GM18499 (cell line): ENCODE results near the gene NABP2.
"Not testable (repeated sequence)": the region's sequence is repeated elsewhere in the genome, so short reads cannot be mapped to it uniquely, and the experiment has no call there.

Source experiments
- ATAC-seq: cut with Tn5 transposase; IDR thresholded peaks from one replicate; pipeline ENCODE4 v1.9.1; 2021; ENCODE audit warnings: moderate number of reproducible peaks; ENCODE audit not compliant: insufficient read depth, unreplicated experiment

Gene NABP2

DNA sequence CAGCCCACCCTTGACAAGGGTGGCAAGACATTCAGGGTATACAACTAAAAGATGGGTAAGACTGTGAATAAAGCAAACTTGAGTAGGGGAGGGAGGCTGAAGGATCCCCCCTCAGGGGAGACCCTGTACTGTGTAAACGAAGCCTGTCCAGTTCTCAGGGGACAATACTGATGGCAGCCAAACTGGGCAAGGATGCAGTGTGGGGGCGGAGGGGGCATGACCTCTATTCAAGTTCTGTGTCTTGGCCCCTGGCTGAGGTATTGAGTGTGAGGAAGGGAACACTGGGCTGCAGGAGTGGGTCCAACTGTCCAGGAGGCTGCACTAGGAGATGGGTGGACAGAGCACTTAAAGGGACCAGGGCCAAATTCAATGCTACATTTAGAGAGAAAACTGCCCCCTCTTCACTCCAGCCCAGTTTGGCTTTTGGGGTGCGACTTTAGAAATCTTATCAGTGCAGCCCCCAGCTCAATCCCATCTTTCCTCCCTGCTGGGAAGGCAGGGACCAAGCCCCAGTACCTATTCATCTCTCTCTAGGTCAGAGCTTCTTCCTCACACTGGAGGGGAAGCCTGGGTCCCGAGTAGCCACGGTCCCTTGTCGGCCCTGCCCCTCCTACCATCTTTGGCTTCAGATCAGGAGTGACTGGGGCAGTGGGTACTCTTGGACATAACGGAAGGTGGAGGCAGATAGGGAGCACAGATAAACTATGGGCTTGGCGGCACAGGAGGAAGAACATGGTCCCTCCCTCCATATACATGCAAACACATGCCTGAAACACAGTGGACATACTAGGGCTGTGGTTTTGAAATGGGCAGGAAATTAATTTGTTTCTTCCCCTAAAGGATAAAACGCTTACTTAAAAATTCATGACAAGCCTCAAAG lies 17.5 kb downstream of the NABP2 start:
- ATAC-seq = no peak

DNA sequence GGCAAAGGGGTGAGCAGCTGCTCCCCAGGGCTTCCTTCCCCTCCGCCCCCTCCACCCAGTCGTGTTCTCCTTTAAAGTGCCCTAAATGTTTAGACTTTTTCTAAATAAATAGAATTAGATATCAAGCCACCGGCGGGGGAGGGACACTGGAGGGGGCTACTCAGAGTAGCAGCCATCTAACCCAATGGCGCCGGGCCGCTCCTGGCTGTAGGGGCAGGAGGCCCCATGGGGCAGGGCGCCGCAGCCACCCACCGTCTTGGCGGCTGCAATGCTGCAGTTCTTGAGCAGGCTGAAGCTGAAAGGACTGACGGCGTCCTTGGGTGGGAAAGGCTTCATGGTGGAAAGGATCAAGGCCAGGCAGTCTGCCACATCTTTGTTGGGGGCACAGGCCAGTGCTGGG lies 18.8 kb downstream of the NABP2 start:
- no peak for ATAC-seq

DNA sequence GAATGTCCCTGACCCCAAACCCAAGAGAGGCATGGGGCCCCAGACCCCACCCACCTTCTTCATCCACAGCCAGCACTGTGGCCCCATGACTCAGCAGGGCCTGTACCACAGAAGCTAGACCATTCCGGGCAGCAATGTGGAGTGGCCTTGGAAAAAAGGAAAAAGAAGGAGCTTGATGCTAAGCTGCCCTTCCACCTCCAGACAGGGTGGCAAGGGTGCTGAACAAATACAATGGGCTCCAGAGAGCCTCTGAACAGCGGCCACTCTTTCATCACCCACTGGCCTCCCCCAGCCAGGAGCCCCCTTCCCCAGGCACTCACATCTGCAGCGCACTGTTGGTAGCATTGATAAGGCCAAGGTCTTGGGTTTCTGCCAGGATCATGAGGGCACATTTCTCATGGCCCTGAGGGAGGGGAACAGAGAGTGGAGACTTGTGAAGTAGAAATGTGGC lies 19.6 kb downstream of the NABP2 start:
- ATAC-seq = no peak

DNA sequence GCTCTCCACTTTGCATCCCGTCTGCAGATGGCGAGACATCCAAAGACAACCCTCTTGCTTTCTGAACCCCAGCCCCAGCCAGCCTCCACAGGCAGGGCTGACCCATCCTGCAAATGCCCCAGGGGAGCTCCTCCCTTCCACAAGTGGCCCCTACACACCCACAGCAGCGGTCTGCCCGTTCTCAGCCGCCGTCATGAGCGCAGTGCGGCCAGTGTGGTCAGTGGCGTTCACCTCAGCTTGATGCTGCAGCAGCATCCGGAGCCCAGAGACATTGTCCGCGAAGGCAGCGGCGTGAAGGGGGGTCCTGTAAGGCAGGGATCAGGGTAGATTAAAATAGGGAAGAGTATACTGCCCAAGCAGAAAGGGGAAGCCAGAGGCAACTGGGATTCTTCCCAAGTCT lies 20.4 kb downstream of the NABP2 start:
- no peak for ATAC-seq

DNA sequence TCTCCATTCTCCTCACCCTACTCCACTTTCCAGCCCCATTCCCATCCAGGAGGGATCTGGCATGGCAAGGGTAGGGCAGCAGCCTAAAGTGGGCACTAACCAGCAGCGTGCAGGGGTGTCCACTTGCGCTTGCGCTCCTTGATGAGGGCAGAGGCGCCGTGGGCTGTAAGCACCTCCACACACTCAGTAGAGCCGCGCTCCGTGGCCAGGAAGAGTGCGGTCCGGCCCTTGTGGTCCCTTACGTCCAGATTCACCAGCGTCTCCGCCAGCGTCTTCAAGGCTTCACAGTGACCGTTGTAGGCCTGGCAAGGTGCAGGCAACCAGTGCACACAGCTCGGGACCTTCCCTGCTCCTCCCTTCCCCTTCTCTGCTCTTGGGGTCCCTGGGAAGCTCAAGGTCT lies 23.8 kb downstream of the NABP2 start:
- no peak for ATAC-seq

DNA sequence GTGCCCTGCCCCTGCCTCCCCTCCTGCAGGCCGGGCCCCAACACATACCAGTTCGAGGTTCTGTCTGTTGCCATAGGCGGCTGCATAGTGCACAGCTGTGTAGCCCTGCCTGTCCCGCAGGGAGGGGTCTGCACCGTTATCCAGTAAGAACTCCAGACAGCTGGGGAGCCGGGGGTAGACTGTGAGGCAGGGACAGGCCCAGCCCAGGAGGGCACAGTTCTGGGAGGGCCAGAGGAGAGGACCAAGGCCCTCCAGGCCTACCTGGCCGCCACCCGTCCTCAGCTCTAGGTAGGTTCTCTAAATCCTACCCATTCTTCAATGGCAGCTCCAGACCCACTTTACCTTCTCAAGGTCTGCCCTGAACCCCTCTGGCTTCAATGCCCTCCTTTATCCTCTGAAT lies 24.6 kb downstream of the NABP2 start:
- ATAC-seq = no peak

DNA sequence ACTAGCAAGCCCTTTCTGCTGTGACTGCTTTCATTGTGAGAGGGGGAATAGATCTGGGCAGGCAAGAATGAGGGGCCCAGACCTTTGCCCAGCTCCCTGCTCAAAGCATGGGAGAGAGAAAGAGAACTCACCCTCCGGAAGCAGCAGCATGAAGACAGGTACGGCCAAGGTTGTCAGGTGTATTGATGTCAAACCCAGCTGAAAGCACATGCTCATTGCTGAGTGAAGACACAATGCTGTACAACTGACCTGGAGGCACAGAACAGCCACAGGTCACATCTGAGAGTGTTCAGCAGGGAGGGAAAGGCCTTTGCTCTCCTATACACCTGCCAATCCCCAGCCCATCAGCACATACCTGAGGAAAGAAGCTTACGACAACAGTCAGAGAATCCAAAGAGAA lies 28.5 kb downstream of the NABP2 start:
- no peak for ATAC-seq

DNA sequence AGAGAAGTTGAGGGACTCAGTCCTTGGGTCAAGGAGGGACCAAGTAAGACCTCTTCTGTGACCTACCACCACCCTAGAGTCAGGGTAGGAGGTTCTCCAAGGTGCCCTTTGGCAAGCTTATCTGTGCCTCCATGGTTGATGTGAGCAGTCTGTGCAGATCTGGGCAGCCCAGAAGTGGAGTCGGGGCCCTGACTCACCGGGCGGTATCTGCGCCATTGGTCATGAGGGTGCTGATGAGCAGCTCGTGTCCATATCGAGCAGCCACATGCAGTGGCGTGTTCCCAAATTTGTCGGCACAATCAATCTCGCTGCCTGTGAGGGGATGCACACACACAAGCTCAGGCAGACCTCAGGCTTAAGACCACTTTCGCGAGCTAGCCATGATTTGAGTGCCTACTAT lies 28.9 kb downstream of the NABP2 start:
- ATAC-seq = no peak

DNA sequence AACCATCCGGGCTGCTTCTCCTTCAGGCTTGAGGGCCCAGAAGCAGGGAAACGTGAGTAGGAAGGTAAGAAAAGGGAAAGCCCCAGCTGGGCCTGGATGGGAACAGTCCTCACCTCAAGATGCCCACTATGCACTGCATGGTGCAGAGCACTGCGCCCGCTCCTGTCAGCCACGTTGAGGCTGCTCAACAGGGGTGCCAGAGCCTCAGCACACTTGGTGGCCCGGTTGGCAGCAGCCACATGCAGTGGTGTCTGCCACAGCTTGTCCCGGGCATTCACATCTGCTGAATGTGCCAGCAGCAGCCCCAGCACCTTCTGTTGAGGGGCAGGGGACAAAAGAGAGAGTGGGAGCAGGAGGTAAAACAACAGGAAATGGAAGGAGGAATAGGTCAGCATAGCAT lies 31.5 kb downstream of the NABP2 start:
- ATAC-seq = no peak

DNA sequence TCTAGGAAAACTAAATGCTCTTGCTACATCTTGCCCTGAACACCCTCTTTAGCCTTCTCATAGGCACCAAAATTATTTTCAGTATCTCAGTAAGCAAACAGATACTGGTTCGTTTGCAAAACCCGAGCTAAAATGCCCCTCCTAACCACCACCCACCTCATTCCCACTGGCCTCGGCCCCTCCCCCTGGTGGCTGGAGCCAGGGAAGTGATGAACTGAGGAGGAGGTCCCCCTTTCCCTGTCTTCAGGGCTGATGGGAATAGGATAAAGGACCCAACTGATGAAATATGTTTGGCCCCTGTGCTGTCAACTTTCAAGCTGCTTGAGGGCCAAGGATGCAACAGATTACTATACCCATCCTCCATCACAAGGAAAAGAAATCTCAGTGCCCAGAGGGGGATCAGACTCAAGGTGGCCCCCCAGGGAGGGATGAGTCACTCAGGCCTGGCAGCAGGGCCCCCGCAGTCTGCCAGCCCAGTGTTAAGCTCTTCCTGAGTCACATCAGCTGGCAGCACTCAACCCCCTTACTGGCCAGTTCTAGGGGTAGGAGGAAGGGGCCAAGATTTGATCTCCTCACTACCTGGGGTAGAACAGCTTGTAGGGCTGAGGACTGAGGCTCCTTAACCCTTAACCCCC lies 32.3 kb downstream of the NABP2 start:
- no peak for ATAC-seq

DNA sequence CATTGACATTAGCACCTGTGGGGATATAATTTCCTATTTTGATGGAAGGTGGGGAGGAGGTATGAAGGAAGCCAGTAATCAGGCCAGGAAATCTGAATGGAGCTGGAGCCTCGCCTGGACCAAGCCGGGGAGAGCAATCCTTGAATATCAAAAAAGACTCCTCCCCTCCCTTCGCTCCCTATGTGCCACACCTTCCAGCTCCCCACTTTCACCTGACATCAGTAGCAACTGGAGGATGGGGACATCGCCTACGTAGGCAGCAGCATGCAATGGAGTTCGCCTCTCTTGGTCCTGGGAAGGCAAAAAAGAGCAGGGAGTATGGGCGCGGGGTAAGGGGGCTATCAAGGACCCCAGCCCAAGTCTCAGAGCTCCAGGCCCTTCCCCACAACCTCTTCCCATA lies 32.9 kb downstream of the NABP2 start:
- ATAC-seq = no peak

DNA sequence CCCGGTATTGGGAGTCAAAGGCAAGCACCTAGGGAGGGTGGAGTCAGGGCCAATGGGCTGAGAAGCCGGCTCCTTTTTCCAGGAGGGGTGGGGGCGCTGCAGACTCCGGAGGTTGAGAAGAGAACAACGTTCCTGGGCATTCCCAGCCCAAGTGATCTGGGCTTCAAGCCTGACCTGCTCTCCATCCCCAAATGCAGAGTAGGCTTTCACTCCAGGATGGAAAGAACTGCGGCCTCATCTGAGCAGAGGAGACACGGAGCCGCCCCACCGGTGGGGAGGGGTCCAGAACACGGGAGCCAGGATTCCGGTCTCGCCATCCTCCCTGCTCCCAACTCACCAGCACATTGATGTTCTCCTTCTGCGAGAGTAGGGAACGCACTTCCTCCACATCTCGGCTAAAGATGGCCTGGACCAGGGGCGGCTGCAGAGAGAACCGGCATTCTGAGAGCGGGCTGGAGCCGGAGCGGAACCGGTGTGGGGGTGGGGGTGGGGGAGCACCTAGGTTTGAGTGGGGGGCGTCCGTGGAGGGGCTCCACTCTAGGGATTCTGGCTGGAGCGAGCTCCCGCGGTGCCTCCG lies 33.4 kb downstream of the NABP2 start:
- ATAC-seq = no peak

DNA sequence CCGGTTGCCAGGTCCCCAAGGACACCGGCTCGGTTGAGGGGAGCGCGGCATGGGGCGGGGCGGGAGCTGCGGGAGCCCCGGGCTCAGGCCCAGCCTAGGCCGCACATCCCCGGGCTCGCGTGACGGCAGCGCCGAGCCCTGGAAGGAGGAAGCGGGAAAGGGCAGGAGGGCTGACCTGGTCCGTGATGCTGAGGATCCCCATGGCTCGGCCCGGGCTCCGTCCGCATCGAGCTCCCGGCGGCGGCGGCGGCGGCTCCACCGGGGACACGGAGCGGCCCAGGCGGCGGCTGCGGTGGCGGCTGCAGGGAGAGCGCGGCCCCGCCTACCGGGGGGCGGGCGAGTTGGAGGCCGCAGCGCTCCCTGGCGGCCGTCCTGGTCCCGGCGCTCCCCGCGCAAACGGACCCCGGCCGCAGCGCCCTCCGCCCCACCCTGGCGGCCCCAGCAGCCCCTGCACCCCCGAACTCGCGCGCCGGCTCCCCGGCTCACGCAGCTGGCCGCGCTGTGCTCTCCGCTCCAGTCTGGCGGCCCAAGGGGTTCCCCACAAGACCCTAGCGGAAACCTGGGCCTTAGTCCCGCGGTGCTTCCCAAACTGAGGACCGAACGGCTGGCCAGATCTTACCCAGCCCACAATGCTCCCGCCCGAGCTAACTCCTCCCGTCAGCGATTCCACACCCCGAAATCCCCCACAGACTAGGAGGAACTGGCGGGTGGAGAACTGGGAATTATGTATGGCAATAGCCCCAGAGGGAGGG lies 34.1 kb downstream of the NABP2 start, which contains the start of gene ANKRD52:
ANKRD52 (minus strand) TSS at position 317 of the 752 bp plus-strand sequence; CDS start at position 202, 115 bp downstream.
- no peak for ATAC-seq

DNA sequence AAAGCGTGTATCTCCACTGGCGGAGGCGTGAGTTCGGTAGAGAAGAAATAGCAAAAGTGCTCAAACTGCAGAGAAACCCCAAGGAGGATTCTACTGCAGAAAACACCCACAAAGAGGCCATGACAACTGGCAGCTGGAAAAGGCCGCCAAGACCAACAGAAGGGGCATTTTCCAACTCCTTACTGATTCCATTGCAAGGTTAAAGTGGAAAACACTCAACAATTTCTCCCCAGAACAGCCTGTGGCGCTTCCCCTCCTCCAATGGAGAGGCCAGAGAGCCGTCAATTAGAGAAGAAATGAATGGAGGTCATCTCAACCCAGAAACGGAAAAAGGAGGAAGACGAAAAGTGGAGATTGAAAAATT lies 34.7 kb downstream of the NABP2 start:
- ATAC-seq = no peak

DNA sequence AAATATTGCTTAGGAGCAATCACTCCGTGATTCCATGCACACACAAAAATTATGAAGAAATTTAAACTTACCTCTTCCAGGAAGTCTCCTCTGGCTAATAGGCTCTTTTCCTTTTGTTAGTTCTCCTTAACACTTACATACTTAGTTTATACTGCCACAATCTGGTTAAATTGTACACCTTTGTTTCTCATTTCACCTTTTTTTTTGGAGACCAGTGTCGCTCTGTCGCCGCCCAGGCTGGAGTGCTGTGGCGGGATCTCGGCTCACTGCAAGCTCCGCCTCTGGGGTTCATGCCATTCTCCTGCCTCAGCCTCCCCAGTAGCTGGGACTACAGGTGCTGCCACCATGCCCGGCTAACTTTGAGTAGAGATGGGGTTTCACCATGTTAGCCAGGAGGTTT lies 36.2 kb downstream of the NABP2 start:
- ATAC-seq = no peak

DNA sequence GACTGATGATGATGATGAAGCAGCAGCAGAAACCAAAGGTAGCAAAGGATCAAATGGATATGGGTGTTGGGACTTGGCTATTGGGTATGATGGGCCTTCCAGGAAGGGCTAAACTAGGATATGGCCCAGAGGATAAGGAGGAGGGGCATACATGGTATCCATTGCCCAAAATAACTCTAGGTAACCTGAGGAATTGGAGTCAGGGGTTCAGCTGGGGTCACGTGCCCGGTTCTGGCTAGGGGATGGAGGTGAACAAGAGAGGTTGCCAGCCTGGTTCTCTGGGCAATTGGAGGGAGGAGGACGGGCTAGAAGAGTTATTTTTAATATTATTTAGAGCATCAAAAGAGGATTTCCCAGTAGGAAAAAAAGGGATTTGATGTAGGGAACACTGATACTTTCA lies 36.8 kb downstream of the NABP2 start:
- no peak for ATAC-seq

DNA sequence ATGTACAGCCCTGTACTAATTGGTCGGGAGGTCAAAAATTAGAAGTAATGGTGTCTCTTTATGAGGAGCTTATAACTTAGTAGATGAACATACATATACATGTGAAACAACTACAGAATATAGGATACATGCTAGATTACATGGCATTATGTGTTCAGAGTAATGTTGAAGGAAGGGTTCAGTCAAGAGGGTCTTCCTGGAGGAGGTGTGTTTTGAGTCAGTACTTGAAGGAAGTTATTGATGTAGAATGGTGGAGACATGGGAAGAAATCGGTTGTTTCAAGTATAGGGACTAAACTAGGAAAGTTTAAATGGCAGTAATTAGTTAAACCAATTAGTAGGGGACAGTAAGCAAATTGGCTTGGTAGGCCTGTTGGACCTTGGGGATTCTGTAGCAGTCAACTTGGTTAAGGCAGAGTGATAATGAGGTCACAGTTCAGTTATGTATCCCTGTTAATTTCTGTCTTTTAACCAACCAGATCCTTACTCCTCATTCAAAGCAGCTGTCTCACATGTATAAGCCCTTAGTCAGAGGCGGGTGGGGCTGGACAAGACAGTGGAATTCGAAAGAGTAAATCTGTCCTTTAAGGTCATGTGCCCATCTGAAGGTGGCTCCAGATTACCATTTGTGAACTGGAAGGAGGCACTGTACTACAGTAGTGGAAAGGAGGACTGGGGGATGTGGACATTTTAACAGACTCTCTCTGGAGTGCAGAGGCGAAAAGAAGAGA lies 37.5 kb downstream of the NABP2 start:
- no peak for ATAC-seq

DNA sequence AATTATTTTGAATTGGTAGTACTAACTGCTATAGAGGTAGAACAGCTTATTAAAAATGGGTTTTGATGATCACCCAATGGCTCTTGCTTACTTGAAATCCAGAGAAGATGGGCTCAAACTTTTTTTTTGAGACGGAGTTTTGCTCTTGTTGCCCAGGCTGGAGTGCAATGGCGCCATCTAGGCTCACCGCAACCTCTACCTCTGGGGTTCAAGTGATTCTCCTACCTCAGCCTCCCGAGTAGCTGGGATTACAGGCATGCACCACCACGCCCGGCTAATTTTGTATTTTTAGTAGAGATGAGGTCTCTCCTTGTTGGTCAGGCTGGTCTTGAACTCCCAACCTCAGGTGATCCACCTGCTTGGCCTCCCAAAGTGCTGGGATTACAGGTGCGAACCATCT lies 38.8 kb downstream of the NABP2 start:
- not testable (repeated sequence) for ATAC-seq

DNA sequence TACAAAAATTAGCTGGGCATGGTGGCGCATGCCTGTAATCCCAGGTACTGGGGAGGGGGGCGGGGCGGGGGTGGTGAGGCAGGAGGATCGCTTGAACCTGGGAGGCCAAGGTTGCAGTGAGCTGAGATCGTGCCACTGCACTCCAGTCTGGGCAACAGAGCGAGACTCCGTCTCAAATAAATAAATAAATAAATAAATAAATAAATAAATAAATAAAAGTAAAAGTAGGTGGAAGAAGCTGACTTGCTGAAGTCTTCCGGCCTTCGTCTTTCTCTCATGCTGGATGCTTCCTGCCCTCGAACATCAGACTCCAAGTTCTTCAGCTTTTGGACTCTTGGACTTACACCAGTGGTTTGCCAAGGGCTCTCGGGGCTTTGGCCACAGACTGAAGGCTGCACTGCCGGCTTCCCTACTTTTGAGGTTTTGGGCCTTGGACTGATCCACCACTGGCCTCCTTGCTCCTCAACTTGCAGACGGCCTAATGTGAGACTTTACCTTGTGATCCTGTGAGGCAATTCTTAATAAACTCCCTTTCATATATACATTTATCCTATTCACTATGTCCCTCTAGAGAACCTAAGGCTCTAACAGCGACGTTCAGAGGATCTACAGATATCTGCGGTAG lies 42.0 kb downstream of the NABP2 start:
- not testable (repeated sequence) for ATAC-seq
